ENCODE data around the gene SULT2B1. TPM values are rescaled to one million over a fixed set of nuclear protein-coding genes. Genes with fewer than 3 reads are reported as not detected.
"Not testable (repeated sequence)": the region's sequence is repeated elsewhere in the genome, so short reads cannot be mapped to it uniquely, and the experiment has no call there.

Gene SULT2B1
- total RNA-seq, 1 donor from 2014 or later, result 0.43 TPM

DNA sequence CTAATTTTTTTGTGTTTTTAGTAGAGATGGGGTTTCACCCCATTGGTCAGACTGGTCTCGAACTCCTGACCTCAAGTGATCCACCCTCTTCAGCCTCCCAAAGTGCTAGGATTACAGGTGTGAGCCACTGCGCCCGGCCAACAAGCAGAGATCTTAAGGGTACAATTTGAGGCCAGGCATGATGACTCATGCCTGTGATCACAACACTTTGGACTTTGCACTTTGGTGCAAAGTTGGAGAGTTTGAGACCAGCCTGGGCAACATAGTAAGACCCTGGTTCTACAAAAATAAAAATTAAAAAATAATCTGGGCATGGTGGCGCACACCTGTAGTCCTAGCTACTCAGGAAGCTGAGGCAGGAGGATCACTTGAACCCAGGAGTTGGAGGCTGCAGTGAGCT is 32.5 kb upstream of the SULT2B1 start:
- ATAC-seq; DNase-seq (ENCODE audit: missing footprints); intact Hi-C loops (cut with DNase I): not testable (repeated sequence)

DNA sequence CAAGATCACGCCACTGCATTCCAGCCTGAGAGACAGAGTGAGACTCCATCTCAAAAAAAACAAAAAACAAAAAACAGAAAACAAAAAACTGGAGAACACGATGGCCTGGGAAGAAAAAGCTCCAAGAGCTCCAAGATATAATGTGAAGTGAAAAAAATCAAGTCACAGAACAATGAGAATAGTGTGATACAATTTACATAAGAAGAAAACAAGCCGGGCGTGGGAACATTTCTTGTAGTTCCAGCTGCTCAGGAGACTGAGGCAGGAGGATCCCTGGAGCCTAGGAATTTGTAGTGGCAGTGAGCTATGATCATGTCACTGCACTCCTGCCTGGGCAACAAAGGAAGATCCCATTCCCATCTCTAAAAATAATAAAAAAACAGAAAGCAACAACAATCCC is 31.8 kb upstream of the SULT2B1 start:
- ATAC-seq (no peak), DNase-seq (ENCODE audit: missing footprints) (no peak)
- intact Hi-C loops (cut with DNase I), result no loop called here

DNA sequence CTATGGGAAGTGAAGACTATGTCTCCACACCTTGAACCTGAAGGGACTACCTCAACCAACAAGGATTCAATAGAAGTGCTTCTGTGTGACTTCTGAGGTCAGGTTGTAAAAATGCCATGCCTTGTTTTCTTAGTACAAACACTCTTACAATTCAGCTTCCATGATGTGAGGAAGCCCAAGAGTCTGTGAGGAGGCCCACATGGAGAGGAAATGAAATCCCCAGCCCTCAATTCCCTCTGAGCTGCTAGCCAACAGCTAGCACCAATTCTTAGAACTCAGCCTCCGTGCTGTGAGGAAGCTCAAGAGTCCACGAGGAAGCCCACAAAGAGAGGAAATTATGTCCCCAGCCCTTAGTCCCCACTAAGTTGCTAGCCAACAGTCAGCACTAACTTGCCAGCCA is 27.8 kb upstream of the SULT2B1 start:
- no peak for DNase-seq (ENCODE audit: missing footprints)
- ATAC-seq, result no peak
- intact Hi-C loops (cut with DNase I), result no loop called here

DNA sequence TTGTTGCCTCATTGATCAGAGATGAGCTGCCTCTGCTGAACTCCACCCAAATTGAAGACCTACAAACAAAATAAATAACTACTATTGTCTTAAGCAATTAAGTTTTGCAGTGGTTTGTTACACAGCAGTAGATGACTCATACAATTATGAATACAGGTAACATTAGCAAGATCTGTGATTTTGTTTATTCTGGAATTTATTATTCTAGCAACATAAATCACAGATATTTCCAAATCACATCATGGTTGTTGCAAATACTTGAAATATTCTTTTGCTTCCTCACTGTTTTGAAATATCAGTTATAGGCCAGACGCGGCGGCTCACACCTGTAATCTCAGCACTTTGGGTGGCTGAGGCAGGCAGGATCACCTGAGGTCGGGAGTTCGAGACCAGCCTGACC is 27.2 kb upstream of the SULT2B1 start:
- no peak for DNase-seq (ENCODE audit: missing footprints)
- no peak for ATAC-seq
- intact Hi-C loops (cut with DNase I), result no loop called here

DNA sequence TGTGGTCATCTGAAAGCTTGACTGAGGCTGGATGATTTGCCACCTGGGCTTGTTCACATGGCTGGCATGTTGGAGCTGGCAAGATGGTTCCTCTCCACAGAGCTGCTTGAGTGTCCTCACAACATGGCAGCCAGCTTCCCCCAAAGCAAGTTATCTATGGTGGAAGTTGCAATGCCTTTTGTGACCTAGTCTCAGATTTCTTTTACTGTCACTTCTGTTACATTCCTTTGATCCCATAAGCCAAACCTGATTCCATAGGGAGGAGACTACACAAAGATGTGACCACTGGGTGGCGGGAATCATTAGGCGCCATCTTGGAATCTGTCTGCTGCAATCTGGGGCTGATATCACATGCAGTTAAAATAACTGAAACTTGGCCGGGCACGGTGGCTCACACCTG is 22.8 kb upstream of the SULT2B1 start:
- ATAC-seq (no peak), DNase-seq (ENCODE audit: missing footprints) (no peak)
- intact Hi-C loops (cut with DNase I), result no loop called here

DNA sequence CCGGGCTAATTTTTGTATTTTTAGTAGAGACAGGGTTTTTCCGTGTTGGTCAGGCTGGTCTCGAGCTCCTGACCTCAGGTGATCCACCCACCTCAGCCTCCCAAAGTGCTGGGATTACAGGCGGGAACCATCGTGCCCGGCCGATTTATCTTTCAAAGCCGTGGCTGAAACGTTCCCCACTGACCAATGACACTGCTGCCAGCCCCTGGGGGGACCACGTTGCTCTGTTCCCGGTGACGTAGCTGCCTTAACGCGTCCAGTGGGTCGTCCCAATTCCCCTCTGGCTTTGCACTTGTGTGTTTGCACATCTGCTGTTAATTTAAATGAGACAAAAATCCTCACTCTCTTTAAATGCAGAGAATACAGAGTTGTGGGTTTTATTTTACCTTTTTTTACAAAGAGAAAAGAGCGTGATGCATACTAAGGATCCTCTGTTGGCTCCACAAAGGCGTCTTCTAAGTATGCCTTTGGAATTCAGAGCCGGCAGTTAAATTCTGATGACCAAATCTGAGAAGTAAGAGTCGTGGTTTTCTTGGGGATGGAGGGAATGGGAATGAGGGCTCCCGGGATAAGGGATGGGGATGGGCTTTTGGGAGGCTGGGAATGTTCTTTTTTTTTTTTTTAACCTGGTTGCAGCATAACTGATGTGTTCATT is 21.8 kb upstream of the SULT2B1 start:
- intact Hi-C loops (cut with DNase I), result no loop called here
- DNase-seq (ENCODE audit: missing footprints) (no peak), ATAC-seq (no peak)

DNA sequence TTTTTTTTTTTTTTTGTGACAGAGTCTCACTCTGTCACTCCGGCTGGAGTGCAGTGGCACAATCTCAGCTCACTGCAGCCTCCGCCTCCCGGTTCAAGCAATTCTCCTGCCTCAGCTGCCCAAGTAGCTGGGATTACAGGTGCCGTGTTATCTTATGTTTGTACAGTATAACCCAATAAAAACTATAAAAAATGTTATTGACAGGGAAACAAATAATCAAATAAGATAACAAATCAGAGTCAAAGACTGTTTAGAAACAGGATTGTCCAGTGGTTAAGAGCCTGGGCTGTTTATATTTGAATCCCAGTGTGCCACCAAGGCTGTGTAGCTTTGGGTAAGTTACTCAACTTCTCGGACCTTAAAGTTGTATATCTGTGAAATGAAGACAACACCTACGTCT is 21.2 kb upstream of the SULT2B1 start:
- intact Hi-C loops (cut with DNase I), result no loop called here
- no peak for ATAC-seq
- DNase-seq (ENCODE audit: missing footprints), result no peak

DNA sequence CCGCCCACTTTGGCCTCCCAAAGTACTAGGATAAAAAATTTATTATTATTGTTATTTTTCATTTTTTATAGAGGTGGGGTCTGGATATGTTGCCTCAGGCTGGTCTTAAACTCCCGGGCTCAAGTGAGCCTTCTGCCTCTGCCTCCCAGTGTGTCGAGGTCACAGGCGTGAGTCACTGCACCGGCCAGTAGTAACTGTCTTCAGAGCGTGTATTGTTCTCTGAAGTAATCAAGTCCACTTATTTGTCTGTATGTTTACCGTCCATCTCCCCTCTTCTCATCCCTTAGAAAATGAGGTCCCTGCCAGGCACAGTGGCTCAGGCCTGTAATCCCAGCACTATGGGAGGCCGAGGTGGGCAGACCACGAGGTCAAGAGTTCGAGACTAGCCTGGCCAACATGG is 18.2 kb upstream of the SULT2B1 start:
- no peak for ATAC-seq
- DNase-seq (ENCODE audit: missing footprints), result no peak
- intact Hi-C loops (cut with DNase I), result no loop called here

DNA sequence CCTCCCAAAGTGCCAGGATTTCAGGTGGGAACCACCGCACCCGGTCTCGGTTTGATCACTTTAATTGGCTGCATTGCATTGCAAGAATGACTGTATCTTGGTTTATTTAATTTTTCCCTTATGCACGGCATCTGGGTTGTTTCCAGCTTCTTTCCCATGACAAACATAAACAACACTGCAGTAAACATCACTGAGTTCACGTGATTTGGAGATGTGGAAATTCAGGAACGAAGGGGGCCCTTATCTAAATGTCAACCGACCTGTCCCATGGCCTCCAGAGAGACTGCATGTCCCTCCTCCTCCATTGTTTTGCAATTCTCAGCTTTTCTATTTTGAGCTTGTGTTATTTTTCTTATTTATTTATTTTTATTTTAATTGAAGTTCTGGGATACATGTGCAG is 14.4 kb upstream of the SULT2B1 start:
- intact Hi-C loops (cut with DNase I), result no loop called here
- ATAC-seq (no peak), DNase-seq (ENCODE audit: missing footprints) (no peak)

DNA sequence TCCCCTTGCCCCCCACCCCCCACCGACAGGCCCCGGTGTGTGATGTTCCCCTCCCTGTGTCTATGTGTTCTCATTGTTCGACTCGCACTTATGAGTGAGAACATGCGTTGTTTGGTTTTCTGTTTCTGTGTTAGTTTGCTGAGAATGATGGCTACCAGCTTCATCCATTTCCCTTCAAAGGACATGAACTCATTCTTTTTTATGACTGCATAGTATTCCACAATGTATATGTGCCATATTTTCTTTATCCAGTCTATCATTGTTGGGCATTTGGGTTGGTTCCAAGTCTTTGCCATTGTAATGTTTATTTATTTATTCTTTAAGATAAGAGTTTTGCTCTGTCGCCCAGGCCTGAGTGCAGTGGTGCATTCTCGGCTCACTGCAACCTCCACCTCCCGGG is 13.9 kb upstream of the SULT2B1 start:
- intact Hi-C loops (cut with DNase I); DNase-seq (ENCODE audit: missing footprints); ATAC-seq: not testable (repeated sequence)

DNA sequence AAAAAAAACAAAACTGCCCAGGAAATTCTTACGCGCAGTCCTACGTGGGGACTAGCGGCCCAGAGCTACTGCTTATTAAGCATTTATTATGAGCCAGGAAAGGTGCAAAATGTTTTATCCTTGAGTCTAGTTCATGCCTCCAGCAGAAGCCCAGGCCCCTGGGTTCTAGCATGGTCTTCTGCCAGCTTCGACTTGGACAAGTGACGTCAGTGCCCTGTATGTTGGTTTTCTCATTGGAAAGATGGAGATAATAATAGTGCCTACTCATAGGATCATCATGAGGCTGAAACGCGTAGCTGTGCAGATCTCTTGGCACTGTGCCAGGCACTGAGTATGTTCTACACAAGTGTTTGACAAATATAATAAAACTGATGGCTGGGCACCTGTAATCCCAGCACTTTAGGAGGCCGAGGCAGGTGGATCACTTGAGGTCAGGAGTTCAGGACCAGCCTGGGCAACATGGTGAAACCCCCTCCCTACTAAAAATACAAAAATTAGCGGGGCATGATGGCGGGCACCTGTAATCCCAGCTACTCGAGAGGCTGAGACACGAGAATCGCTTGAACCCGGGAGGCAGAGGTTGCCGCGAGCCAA is 12.4 kb upstream of the SULT2B1 start:
- intact Hi-C loops (cut with DNase I), result no loop called here
- ATAC-seq, result no peak
- no peak for DNase-seq (ENCODE audit: missing footprints)

DNA sequence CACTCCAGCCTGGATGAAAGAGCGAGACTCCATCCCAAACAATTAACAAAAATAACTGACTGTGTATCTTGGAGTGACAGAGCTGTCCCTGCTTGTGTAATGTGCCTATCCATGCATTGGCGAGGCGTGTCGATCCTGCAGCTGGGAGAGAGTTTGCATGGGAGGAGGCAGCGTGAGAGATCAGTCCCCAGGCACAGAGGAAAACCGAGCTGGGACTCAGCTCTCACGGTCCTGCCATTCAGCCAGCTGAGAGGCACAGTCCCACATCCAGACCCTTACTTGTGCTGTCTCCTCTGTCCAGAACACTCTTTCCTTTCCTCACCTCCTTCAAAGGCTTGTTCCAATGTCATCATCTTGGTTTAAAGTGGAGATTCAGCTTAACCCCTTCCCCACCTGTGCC is 11.9 kb upstream of the SULT2B1 start:
- no peak for DNase-seq (ENCODE audit: missing footprints)
- ATAC-seq, result no peak
- intact Hi-C loops (cut with DNase I), result no loop called here

DNA sequence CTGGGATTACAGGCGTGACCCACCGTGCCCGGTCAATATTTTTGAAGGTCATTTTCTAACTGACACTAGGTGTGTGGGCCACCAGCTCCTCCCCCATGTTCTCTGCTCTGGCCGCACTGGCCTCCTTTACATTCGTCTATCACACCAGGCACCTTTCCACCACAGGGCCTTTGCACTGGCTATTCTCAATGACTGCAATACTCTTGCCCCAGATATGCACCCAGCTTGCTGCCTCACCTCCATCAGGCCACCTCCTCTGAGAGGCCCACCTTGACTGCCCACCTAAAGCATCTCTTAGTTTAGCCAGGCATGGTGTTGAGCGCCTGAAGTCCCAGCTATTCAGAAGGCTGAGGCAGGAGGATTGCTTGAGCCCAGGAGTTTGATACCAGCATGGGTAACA is 10.2 kb upstream of the SULT2B1 start:
- intact Hi-C loops (cut with DNase I), result no loop called here
- ATAC-seq, result no peak
- DNase-seq (ENCODE audit: missing footprints), result no peak

DNA sequence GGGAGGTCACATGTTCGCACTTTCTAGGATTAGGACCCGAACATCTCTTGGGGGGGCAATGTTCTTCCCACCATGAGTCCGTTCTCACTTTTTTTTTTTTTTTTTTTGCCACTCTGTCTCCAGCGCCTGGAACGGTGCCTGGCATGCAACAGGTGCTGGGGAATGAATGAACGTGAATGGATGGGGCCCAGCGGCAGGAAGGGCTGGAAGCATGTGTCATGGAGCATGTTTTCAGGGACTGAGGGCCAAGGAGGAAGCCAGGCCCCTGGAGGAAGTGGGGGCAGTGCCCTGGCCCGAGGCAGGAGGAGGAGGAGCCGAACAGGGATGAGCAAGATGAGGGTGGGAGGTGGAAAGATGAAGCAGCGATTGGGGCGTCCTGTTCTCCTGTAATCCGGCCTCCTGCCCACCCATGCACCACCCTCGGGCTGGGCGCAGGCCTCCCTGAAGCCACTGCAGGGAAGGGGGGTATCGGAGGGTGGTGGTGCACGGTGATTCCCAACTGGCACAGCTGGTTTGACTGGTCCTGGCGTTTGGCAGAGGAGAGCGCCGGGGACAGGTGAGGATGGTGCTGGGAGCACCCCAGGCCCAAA is 8.8 kb upstream of the SULT2B1 start:
- intact Hi-C loops (cut with DNase I), result no loop called here
- DNase-seq (ENCODE audit: missing footprints) (no peak), ATAC-seq (no peak)

DNA sequence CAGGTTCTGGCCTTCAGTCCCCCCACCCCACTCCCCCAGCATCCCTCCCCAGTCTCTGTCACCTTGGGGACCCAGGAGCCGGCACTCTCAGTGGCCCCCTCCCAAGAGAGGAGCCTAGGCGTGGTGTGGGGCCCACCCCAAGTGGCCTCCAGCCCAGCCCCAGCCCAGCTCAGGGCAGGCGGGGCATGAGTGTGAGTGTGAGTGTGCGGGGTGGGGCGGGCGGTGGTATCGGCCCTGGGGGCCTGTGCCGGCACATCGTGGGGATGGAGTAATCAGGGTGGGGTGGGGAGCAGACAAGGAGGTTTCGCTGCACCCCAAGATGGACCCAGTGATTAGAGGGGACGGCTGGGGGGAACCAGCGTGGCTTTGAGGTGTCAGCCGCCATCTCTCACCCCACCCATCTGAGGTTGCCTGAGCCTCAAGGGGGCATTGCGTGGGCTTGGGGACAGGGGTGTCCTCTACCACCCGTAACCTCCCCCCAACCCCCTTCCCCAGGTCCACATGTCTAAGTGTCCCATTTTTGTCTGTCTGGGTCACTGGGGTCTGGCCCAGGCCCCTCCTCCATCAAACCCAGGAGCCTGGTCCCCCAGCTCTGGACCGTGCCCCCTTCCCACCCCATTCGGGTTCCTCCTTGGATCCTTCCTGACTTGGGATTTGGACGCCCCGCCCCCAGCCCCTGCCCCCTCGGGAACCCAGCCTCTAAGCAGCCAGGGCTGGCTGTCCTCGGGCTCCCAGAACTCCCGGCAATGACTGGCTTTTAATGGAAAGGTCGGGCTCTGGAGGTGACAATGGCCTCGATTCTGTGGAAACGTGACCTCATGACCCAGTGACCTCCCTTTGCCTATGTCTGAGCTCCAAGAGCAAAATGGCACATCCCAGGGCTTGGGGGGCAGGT is 6.9 kb upstream of the SULT2B1 start:
- intact Hi-C loops (cut with DNase I), result no loop called here
- DNase-seq (ENCODE audit: missing footprints) (no peak), ATAC-seq (no peak)

DNA sequence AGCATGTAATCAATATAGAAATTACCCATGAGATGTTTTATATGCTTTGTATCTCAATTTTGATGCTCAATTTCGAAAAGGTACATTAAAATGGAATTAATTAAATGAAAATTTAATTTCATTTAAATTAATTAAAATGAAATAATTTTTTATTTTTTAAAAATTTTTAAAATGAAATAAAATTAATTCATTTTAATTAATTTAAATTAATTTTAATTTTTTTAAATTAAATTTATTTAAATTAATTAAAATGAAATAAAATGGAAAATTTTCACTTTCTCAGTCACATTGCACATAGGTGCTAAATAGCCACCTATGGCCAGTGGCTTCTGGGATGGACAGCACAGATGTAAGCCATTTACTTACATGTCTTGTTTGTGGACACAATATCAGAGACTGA is 4.2 kb upstream of the SULT2B1 start:
- DNase-seq (ENCODE audit: missing footprints), result no peak
- no peak for ATAC-seq
- intact Hi-C loops (cut with DNase I), result no loop called here

DNA sequence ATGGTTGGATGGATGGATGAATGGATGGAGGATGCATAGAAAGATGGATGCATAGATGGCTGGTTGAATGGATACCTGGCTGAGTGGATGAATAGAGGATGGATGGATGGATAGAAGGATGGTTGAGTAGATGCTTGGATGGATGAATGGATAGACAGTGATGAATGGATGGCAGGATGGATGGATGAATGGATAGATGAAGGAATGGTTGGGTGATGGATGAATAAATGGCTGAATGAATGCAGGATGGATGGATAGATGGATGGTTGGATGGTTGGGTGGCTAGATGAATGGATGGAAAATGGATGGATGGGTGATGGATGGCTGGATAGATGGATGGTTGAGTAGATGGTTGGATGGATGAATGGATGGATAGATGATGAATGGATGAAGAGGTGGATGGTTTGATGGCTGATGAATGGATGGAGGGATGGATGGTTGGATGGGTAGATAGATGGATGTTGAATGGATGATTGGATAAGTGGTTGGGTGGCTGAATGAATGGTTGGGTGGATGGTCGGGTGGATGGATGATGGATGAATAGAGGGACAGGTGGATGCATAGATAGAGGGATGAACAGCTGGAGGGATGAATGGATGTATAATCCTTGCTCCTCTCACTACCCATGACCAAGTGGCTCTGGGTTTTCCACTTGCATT is 3.6 kb upstream of the SULT2B1 start:
- intact Hi-C loops (cut with DNase I), result no loop called here
- no peak for DNase-seq (ENCODE audit: missing footprints)
- no peak for ATAC-seq

DNA sequence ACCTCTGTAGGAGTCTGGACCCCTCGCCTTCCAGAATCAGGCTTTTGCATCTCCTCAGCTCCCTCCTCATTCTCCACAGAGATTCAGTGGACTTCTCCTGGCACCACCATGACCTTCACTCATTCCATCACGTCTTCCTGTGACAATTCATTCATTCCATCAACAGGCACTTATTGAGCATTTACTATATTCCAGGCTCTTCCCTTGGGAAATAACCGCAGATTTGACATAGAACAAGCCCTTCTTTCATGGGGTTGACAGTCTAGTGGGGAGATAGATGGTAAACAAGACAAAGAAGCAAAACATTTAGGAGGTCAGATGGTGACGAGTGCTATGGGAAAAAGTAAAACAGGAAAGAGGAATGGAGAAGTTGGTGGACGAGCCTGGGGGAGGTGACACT is 2.6 kb upstream of the SULT2B1 start:
- intact Hi-C loops (cut with DNase I), result no loop called here
- DNase-seq (ENCODE audit: missing footprints) (no peak), ATAC-seq (no peak)

Measured in Right ventricle myocardium inferior (tissue), 1 donor.